Stimulated activated CD4-positive, alpha-beta T cell treated with anti-CD3 and anti-CD28 coated beads, Interleukin-1b, Interleukin-23, amount 100 ng/mL, for 1 hour (primary cell): ENCODE data around the gene PREX1.

Experiments used
- DNase-seq, 2 donors: peaks; one replicate each; pipeline ENCODE4 v3.0.0-alpha.2; 2020; ENCODE audit warnings: low read depth in 2 of 2

Gene PREX1

DNA sequence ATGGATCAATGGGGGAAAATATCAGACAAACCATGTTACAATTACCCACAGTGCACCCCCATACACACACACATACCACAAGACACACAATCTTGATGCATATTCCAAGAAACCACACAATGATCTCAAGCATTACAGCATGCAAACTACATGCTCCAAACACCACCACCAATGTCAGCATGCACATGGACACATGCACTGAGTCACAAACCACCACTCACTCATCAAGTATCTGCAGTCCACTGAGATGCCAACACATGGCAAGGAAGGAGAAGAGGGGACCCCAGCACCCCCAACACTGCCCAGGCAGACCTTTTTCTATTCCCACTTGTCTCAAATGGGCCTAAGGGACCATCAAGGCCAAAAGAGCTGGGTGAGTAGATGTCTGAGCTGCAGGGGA lies 91.6 kb downstream of the PREX1 start:
- no peak for DNase-seq

DNA sequence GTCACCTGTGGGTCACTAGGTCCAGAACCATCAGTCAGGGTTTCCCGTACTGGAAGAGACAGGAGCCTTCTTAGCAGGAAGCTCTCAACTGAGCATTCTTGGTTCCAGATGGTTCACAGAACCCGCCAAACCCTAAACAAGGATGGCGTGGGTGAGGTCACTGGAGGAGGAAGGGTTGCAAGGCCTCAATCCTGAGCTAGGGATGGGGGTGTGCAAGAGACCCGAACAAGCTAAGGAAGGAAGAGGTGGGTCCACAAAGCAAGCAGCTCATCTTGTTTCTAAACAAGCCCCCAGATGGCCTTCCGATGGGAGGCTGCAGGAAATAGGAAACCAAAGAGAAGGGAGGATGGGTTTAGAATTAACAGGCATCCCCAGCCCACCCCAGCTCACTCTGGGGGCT lies 92.7 kb downstream of the PREX1 start:
- DNase-seq: no peak

DNA sequence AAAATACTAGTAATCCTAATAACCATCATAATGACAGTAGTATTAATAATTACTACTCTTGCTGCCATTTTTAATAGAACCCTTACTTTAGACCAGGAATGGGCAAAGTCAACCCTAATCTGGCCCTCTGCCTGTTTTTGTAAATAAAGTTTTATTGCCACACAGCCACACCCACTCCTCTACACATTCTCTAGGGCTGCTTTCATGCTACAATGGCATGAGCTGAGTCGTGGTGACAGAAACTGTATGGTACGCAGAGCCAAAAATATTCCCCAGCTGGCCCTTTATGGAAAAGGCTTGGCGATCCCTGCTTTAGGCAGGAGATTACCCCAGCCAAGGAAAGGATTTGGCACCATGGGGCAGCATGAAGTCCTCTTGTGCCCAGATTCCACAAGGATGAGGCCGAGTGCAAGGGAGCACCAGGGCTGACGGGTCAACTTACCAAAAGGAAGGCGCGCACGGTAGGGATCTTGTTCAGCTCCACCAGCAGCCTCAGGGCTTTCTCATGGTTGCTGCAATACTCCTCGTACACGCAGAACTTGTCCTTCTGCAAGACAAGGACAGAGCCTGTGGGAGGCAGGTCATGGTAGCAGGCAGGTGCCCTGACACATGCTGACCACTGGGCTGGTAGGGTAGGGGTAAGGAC lies 93.6 kb downstream of the PREX1 start:
- no peak for DNase-seq

DNA sequence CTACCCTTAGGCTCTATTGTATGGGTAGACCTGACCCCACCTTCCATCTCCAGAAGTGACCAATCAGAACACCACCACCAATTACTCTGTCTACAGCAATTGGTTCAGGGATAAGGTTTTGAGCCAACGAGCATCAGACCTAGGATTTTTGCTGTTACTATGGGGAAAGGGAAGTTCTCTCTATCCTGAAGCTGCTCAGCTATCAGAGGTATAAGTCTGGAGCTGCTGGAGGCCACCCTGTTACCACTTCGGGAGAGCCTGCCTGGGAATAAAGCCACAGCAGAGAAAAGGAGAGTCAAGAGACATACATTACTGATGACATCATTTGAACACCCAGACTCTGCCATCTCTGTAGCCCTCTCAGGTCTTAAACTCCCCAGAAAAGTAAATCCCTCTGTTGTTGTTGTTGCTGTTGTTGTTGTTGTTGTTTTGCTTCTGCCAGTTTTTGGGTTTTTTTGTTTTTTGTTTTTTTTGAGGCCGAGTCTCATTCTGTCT lies 94.5 kb downstream of the PREX1 start:
- no peak for DNase-seq

DNA sequence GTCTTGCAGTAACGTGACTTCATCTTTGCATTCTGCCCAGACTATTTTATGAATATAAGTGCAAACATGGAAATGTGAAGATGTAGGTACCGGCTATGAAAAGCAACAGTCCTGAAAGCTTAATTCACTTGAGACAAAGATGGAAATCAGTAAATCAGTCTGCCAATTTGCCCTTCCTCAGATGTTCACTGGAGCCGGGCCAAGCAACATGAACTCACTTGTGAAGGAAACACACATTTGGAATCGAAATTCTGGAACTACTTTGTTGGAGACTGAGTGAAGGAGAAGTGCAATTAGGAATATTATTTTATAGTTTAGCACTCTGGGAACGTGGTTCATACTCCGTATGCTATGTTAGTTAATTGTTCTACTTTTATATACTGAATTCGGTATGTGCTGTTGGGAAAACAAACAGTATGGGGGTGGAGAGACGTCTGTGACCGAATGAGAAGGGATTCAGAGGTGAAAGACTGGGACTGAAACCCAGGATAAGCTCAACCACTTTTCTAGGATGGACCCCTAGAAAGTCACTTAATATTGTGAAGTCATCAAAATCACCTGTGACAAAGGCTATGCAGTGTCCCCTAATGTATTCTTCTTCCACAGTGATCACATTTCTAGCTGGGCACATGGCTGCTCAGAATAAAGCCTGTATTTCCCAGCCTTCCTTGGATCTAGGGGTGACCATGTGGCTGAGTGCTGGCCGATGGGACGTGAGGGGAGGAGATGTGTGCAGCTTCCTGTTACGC lies 95.5 kb downstream of the PREX1 start:
- DNase-seq: no peak

DNA sequence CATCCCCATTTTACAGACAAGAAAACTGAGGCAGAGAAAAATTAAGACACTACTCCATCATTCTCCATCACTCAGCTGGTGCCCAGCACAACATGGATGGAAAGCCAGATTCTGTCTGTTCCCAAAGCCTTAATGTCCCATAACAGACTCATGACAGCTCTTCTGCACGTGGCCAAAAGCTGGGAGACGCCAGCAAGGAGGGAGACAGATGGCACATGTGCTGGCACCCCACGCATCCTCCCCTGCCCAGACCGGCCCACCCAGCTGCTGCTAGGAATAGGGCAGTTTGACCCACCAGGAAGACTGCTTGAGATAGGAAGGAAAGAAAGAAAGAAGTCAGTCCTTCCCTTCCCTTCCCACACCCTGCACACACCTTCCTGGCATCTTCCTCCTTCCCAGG lies 96.3 kb downstream of the PREX1 start:
- no peak for DNase-seq

DNA sequence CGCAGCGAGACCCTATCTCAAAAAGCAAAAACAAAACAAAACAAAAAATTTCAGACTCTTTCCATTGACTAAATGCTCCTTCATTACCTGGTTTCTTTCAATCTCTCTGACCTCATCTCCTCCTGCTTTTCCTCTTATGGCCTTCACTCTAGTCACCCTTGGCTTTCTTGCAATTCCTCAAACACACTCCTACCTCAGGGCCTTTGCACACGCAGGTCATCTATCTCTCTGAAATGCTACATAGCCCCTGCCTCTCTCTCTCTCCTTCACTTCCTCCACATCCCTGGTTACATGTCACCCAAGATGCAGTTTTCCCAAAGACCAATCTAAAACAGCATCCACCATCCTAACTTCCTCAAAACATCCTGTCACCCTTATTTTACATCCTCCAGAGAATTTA lies 96.8 kb downstream of the PREX1 start:
- DNase-seq: no peak

DNA sequence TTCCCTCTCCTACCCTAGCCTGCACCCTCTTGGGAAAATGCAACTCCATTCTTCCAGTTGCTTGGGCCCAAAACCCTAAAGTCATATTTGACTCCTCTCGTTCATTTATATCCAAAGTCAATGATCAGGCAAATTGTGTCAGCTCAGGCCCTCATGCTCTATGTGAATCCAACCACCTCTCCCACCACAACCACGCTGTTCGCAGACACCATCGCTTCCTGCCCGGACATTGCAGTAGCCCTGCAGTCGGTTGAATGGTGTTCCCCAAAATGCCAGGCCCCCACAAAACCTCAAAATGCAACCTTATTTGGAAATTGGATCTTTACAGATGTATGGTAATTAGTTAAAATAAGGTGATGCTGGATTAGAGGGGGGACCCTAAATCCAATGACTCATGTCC lies 98.3 kb downstream of the PREX1 start:
- DNase-seq: no peak

DNA sequence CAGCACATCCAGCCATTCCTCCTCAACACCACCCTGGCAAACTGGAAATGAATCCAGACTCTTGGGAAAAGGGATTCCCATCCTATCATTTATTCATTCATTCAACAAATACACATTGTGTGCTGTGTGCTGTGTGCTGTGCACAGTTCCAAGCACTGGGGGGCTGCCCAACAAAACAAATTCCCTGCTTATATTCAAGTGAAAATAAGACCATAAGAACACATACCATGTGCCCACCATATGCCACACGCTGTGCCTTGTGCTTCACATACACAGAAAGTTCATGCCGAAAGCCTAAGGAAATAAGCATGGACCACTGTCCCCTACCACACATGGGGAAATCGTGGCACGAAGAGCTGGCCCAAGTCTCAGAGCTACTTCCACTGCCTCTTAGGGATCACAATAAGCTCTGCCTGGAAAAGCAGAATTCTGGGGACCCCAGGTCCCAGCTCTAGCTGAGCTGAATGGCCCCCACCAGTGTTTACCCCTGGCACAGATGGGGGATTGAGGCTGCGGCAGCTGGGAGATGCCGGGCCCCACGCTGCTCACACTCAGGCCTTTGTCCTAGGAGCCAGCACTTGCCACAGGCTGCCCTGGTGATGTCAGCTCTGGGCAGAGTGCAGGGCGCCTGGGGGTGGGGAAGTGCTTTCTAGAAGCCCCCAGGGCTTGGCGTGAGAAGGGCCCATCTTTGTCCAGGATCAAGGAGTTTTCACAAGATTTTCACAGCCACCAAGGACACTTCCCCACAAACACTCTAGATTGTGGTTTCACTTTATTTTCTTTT lies 99.6 kb downstream of the PREX1 start:
- no peak for DNase-seq

DNA sequence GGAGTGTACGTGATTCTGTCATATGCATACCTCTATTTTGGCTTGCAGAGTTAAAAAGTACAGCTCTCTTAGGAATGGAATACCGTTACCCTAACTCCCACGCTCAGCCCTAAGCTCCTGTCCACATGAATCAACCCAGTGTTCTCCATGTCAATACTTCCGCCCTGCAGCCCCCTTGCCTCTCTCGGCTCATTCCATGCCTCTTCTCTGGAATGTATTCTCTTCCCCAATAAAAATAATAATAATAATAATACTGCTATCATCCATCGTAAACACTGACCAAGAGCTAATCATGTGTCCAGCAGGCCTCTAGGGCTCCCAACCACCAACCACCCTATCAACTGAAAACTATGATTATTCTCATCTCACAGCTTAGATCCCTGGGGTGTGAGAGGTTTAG lies 100.6 kb downstream of the PREX1 start:
- no peak for DNase-seq

DNA sequence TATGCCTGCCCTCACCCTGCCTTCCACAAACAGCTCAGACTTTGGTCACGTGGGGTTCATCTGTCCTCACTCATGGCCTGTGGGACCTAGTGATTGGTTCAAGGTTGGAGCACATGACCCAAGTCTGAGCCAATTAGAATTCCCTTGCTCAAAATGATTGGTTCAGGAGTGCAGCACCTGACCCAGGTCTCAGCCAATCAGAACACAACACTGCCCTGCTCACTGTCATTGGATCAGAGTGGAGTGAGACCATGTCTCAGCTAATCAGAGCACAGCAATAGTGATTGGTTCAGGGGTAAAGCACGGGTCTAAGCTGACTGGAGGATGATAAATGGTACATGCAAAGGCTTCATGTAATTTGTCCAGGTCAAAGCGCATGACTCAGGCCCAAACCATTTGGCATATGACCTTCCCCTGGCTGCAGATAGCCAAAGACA lies 102.2 kb downstream of the PREX1 start:
- DNase-seq: no peak

DNA sequence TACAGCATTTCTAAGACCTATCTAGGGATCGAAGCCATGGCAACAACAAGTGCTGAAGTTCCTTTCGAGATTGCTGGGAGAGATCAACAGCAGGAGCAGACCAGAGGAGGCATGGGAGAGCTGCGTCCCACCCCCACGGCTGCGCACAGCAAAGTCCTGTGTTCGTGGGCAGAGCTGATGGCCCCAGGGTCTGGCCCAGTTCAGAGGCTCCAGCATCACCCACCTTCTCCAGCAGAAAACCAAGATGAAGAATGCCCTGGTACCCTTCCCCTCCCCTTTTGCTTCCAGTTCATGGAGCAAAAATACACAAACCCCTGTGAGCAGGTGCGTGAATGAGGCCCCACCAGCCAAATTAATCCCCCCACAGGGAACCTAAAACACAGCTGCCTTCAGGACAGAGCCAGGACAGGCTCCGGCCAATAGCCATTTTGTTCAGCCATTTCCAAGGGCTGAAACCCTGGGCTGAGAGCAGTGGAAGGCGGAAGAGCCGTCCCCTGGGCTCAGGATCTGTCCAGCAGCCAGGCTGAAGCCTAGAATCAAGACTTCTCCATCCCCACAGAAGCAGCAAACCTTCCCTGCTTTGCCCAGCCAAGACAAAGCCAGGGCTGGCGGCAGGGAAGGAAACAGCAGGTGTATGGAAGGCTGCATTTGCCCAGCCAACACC lies 102.8 kb downstream of the PREX1 start:
- no peak for DNase-seq

DNA sequence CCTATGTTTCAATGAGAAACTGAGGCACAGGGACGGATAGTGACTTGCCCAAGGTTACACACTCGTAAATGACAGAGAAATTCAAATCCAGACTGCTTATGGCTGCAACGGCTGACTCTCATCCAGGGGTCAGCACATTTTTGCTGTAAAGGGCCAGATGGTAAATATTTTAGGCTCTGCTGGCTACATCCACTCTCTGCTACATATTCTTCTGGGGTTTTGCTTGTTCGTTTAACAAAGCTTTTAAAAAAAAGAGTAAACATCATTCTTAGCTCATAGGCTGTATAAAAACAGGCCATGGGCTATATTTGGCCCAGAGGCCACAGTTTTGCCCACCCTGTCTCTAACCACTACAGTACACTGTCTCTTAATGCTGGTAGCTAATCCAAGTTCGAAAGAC lies 103.4 kb downstream of the PREX1 start:
- no peak for DNase-seq

DNA sequence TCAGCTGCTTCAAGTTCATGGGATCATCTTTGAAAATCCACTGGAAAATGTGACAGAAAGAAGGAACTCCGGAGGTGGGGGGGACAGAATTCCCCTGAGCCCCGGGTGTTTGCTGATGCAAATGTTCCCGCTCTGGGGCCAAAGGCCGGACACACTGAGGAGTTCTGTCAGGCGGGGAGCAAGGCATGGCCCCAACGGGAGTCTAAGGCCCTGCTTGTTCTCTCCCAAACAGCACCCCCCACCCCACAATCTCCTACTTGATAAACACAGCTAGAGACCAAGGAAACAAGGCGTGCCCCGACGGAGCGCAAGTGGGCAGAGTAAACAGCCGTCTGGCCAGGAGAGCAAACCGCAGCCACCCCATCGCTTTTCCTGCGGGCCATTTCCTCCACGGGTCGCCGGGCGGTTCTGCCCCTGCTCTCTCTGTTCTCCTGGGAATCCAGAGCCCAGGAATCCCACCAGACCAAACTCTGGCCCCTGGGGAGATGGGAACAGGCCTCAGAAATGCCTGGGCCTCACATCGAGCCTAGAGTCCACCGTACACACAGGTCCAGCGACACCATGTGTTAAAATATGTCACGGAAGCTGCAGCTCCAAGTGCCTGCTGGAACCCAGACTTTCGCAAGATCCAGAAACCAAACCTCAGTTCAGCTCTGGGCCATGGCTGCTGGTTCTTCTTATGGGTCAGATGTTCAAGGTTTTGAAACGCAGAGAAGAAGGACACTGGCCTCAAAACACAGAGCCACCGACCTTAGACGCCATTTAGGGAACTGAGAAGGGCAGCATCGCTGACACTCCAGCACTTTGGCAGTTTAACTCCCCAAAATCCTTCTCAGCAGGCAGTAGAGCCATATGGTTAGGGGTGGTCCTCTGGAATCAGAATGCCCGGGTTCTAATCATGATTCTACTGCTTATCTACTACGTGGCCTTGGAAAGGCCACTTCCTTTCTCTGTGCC lies 104.2 kb downstream of the PREX1 start:
- no peak for DNase-seq

DNA sequence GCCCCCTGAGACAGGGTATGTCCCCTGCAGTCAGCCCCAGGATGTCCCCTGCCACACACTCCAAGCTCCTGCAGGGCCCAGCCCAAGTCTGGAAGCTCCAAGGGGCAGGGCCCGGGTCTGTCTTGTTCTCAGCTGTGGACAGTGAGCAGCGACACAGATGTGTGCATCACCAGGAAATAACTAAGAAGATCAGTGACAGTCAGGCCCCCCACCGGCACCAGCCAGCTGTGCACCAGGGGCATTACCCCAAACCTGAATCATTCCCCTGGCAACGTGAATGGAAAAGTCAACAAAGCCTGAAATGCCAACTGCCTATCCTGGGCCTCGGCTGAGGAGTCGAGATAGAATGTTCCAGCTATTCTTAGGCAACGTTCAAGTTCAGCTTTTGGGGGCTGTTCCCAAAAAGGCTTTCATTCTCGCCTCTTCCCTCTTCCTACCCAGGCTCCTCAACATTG lies 105.0 kb downstream of the PREX1 start:
- DNase-seq: no peak

DNA sequence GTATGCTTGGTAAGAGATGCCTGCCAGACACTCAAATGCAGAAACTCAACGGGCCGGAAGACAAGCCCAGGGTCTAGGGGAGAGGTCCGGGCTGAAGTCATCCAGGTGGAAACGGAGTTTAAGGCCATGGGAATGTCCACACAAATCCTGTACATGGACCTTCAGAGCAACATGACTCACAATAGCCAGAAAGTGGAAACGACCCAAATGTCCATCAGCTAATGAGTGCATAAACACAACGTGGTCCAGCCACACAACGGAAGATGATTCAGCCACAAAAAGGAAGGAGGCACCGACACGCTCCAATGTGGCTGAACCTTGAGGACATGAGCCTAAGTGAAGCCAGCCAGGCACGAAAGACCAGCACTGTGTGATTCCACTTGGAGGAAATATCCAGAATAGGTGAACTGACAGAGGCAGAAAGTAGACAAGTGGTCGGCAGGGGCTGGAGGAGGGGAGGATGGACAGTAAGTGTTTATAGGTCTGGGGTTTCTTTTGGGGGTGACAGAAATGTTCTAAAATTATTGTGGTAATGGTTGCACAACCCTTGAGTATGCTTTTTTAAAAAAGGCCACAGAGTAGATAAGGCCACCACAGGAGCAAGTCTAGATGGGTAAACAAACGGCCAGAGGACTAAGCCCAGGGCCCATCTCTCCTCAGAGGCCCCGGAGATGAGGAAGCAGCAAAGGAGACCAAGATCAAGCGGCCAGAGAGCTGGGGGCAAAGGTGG lies 105.6 kb downstream of the PREX1 start:
- DNase-seq: no peak

DNA sequence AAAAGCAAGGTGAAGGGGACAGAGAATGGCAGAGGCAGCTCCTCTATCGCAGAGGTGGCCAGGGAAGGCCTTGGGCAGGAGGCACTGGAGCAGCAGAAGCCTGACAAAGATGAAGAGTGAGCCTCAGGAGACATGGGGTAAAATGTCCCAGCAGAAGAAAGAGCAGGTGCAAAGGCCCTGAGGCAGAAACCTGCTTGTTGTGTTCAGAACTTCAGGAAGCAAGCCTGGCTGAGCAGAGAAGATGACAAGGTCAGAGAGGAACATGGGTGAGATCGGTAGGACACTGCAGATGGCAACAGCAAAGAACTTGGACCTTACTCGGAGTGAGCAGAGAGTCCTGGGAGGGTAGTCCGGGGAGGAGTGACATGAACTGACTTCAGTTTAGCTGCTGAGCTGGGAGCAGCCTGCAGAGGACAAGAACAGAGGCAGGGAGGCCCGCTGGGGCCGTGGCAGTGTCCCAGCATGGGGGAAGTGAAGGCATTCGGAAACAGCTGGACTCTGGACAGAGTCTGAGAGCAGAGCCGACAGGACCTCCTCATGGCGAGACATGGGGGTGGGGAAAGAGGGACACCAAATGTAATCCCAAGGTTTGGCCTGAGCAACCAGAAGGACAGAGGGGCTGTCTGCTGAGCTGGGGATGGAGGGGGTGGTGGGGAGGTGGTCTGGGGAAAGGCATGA lies 106.3 kb downstream of the PREX1 start:
- no peak for DNase-seq

DNA sequence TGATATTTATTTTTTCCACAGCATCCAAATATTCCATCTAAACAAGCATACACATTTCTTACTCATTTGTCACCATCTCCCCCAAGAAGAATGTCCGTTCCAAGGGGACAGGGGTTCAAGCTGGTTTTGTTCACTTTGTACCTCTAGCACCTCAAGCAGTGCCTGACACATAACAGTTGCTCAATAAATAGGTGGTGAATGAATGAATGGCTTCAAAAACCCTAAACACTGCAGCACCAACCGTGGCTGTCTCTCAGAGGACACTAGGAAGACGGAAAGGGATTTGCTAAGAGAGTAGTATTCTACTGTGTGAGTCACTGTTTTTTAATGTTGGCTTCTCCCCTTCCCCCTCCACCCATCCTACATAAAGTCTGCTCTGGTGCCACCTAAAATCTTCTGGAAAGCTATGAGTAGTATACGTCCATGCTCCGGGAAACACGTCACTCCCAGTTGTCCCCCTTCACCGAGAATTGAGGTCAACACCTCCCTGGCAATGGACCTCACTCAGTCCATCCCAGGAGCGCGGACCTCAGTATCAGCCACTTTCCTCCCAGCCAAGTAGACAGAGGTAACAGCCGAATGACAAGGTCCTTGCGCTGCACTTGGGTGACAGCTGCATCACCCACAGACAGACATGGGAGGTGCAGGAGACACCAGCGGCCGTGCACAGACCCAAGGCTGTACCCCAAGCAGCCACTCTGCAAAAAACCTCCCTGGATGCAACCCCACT lies 107.4 kb downstream of the PREX1 start:
- no peak for DNase-seq
